Effector CD4-positive, alpha-beta T cell (primary cell): ENCODE measurements around the gene RIPPLY3.
"Not testable (repeated sequence)": the region's sequence is repeated elsewhere in the genome, so short reads cannot be mapped to it uniquely, and the experiment has no call there.

Experiments
- DNase-seq: peaks from one replicate; pipeline ENCODE4 v3.0.0-alpha.2; 2020

The RIPPLY3 gene

GRCh38 chr21:36981977-36982700 is 24.4 kb upstream of the RIPPLY3 start:
- no peak for DNase-seq

GRCh38 chr21:36985751-36986594 is 20.5 kb upstream of the RIPPLY3 start:
- no peak for DNase-seq

GRCh38 chr21:36987845-36988244 is 18.7 kb upstream of the RIPPLY3 start:
- DNase-seq = no peak

GRCh38 chr21:36988536-36988935 is 18.0 kb upstream of the RIPPLY3 start:
- DNase-seq = no peak

- not testable (repeated sequence) for DNase-seq
Observed at GRCh38 chr21:36989199-36989698, 17.3 kb upstream of the RIPPLY3 start.

GRCh38 chr21:36989699-36990507 is 16.6 kb upstream of the RIPPLY3 start:
- DNase-seq = peak; percentile 62

GRCh38 chr21:36990508-36991205 is 15.8 kb upstream of the RIPPLY3 start:
- no peak for DNase-seq

GRCh38 chr21:36992671-36993070 is 13.8 kb upstream of the RIPPLY3 start:
- no peak for DNase-seq

- DNase-seq = no peak
Observed at GRCh38 chr21:36994501-36995158, 11.9 kb upstream of the RIPPLY3 start.

- not testable (repeated sequence) for DNase-seq
Observed at GRCh38 chr21:36995285-36995684, 11.2 kb upstream of the RIPPLY3 start.

GRCh38 chr21:36999131-36999898 is 7.2 kb upstream of the RIPPLY3 start:
- DNase-seq = no peak

GRCh38 chr21:37000381-37000780 is 6.1 kb upstream of the RIPPLY3 start:
- DNase-seq = no peak

GRCh38 chr21:37001441-37001840 is 5.1 kb upstream of the RIPPLY3 start:
- no peak for DNase-seq

- not testable (repeated sequence) for DNase-seq
Observed at GRCh38 chr21:37002851-37003250, 3.7 kb upstream of the RIPPLY3 start.

- DNase-seq = not testable (repeated sequence)
Observed at GRCh38 chr21:37003917-37004316, 2.6 kb upstream of the RIPPLY3 start.

GRCh38 chr21:37005548-37006485 is 685 bp upstream of the RIPPLY3 start:
- no peak for DNase-seq

- DNase-seq = no peak
Observed at GRCh38 chr21:37008724-37009123, 2.2 kb downstream of the RIPPLY3 start.

GRCh38 chr21:37009740-37010341 is 3.3 kb downstream of the RIPPLY3 start:
- DNase-seq = peak; percentile 68

- DNase-seq = no peak
Observed at GRCh38 chr21:37017951-37018679, 11.6 kb downstream of the RIPPLY3 start.
